Activated T-cell treated with anti-CD3 and anti-CD28 coated beads, Interleukin-2, amount 50 U/mL, for 24 hours (primary cell): Measurements from ENCODE around the gene CAMSAP3.

Experiments used
- DNase-seq: peaks from one replicate; pipeline ENCODE4 v3.0.0-alpha.2; 2020
- H3K27ac Mint-ChIP-seq: 2 replicates; pipeline ENCODE4 v1.8.0; 2020; ENCODE audit warnings: mild to moderate bottlenecking, mixed read lengths
- H3K27me3 Mint-ChIP-seq: 2 replicates; pipeline ENCODE4 v1.8.0; 2020; ENCODE audit warnings: mixed read lengths
- H3K36me3 Mint-ChIP-seq: 2 replicates; pipeline ENCODE4 v1.8.0; 2020; ENCODE audit warnings: low read depth, mixed read lengths
- H3K4me1 Mint-ChIP-seq: 2 replicates; pipeline ENCODE4 v1.8.0; 2020; ENCODE audit warnings: low read depth, mixed read lengths
- H3K4me3 Mint-ChIP-seq: 2 replicates; pipeline ENCODE4 v1.8.0; 2020; ENCODE audit warnings: mild to moderate bottlenecking, moderate library complexity, mixed read lengths
- H3K9me3 Mint-ChIP-seq: 2 replicates; pipeline ENCODE4 v1.8.0; 2020; ENCODE audit warnings: mixed read lengths

CAMSAP3 gene

GRCh38 chr19:7629347-7630054 is 33.8 kb downstream of the CAMSAP3 start, which contains the start of the genes PET100 and XAB2:
PET100 (plus strand) TSS chr19:7629793; CDS start chr19:7629834, 41 bp downstream.
XAB2 (minus strand) TSS chr19:7629545; CDS start chr19:7629527, 18 bp downstream.
- DNase-seq = peak; percentile 93
- H3K36me3 Mint-ChIP-seq = peaks cover 67% of the 10 kb centered on the region
- no peaks in the 10 kb centered on the region for H3K27me3 Mint-ChIP-seq
- peaks cover 38% of the 10 kb centered on the region for H3K4me1 Mint-ChIP-seq
- H3K27ac Mint-ChIP-seq = peak within 1 kb of the TSS; percentile 99
- H3K4me3 Mint-ChIP-seq = peak within 1 kb of the TSS; percentile 98
- no peaks in the 10 kb centered on the region for H3K9me3 Mint-ChIP-seq

DNA sequence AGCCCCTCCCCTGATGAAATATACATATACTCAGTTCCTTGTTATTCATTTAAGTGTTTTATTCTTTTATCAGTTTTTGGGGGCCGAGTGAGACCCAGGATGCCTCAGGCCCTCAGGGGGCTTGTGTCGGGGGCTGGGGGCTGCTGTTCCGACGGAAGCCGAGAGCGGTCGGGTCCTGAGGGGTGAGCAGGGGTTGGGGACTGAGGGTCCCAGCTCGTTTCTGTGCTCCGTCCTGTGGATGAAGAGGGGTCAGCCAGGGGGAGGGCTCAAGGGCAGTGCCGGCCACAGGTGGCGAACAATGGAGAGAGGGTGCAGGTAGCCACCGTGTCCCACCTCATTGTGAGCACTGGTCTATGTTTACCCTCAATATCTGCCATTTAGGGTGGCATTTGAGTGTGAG is 35.9 kb downstream of the CAMSAP3 start:
- peaks cover 52% of the 10 kb centered on the region for H3K36me3 Mint-ChIP-seq
- no peaks in the 10 kb centered on the region for H3K27me3 Mint-ChIP-seq
- no peak overlapping the region for H3K27ac Mint-ChIP-seq
- peaks cover 47% of the 10 kb centered on the region for H3K4me1 Mint-ChIP-seq
- peak overlapping the region; percentile 8 for H3K4me3 Mint-ChIP-seq
- H3K9me3 Mint-ChIP-seq = no peaks in the 10 kb centered on the region
- DNase-seq = no peak

DNA sequence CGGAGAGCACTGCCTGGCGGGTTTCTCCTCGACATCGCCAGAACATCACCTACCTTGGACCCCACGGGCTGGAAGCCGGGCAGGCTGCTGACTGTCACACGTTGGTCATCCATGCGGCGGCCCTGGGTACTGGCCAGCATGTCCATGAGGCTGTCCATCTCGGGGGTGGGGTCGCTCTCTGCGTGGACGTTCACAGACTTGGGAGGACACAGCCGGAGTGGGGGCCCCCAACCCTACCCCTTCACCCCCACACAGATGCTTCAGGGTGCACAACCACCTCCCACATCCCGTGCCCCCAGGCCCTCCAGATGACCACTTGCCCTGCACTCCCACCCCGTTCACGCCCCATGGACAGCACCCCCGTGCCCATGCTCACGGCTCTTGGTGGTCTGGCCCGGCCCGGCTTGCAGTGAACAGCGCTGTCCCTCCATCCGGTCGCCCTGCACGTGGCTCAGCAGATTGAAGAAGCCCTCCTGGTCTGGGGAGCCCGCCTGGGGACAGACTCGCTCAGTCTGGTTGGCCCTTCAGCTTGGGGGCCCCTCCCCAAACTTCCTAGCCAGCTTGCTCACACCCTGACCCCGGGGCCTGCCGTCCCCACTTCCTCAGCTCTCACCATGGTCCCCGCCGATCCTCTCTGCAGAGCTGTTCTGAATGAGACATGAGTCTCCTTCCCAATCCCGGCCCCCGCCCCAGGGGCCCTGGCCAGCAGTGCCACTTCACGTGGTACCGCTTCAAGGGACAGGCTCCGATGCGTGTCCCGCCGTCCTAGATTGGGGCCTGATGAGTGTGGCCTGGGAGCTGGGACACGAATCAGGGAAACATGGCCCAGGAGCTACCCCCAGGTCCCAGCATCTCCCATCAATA is 36.9 kb downstream of the CAMSAP3 start:
- Mint-ChIP-seq H3K4me3 (no peak overlapping the region), H3K4me1 (peaks cover 43% of the 10 kb centered on the region), H3K27me3 (no peaks in the 10 kb centered on the region), H3K27ac (peak overlapping the region; percentile 52), H3K36me3 (peaks cover 44% of the 10 kb centered on the region), H3K9me3 (no peaks in the 10 kb centered on the region)
- no peak for DNase-seq

DNA sequence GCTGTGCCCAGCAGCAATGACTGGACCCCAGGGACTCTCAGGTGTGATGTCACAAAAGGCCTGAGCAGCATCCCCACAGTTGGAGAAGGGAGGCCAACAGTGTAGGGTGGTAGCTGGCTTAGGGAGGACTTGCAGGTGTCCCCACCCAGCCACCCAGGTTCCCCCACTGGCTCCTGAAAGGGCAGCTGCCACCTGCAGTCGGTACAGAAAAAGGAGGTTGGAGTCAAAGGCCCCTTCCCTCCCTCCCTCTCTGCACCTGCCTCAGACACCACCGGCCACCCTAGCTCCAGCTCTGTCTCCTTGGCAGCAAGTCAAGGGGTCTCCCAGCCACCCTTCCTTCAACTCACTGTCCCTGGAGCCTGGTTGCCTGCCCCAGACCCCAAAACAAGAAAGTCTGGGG is 38.0 kb downstream of the CAMSAP3 start, which contains the start of gene PCP2:
Gene PCP2 (minus strand): TSS at position 22 of the 400 bp plus-strand sequence. CDS start 262 bp downstream, outside the sequence.
- Mint-ChIP-seq H3K4me3 (no peak within 1 kb of the TSS), H3K36me3 (peaks cover 37% of the 10 kb centered on the region), H3K27ac (peak within 1 kb of the TSS; percentile 52), H3K27me3 (no peaks in the 10 kb centered on the region), H3K9me3 (no peaks in the 10 kb centered on the region), H3K4me1 (peaks cover 39% of the 10 kb centered on the region)
- no peak for DNase-seq

- Mint-ChIP-seq H3K9me3 (no peaks in the 10 kb centered on the region), H3K36me3 (peaks cover 40% of the 10 kb centered on the region), H3K4me1 (peaks cover 38% of the 10 kb centered on the region), H3K27ac (no peak overlapping the region), H3K4me3 (peak overlapping the region; percentile 85), H3K27me3 (no peaks in the 10 kb centered on the region)
- DNase-seq = no peak
Measured at GRCh38 chr19:7635670-7636069, 40.0 kb downstream of the CAMSAP3 start.

DNA sequence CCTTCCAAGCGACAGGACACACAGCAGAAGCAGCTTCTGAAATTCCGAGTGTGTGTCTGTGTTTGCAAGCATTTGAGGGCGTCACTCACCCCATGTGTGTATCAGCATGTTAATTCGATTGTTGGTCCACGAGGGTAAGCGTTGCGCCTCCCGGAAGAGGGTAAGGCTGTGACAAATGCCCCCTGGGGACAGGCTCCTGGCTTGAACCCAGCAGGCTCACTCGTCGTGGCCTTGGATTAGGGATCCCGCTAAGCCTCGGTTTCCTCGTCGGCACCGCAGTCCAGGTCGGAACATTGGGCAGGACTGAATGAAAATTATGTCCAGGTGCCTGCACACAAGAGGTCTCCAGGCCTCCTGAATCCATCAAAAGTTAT is 40.6 kb downstream of the CAMSAP3 start:
- Mint-ChIP-seq H3K27ac (peak overlapping the region; percentile 92), H3K36me3 (peaks cover 41% of the 10 kb centered on the region), H3K4me1 (peaks cover 34% of the 10 kb centered on the region), H3K9me3 (no peaks in the 10 kb centered on the region), H3K27me3 (no peaks in the 10 kb centered on the region), H3K4me3 (peak overlapping the region; percentile 85)
- DNase-seq = no peak

GRCh38 chr19:7636691-7637373 is 41.2 kb downstream of the CAMSAP3 start, which contains the start of gene STXBP2:
STXBP2 (plus strand) TSS chr19:7637110; CDS start chr19:7637150, 40 bp downstream.
- Mint-ChIP-seq H3K4me3 (peak within 1 kb of the TSS; percentile 85), H3K27ac (peak within 1 kb of the TSS; percentile 92), H3K27me3 (no peaks in the 10 kb centered on the region), H3K4me1 (peaks cover 34% of the 10 kb centered on the region), H3K9me3 (no peaks in the 10 kb centered on the region), H3K36me3 (peaks cover 38% of the 10 kb centered on the region)
- peak; percentile 97 for DNase-seq

DNA sequence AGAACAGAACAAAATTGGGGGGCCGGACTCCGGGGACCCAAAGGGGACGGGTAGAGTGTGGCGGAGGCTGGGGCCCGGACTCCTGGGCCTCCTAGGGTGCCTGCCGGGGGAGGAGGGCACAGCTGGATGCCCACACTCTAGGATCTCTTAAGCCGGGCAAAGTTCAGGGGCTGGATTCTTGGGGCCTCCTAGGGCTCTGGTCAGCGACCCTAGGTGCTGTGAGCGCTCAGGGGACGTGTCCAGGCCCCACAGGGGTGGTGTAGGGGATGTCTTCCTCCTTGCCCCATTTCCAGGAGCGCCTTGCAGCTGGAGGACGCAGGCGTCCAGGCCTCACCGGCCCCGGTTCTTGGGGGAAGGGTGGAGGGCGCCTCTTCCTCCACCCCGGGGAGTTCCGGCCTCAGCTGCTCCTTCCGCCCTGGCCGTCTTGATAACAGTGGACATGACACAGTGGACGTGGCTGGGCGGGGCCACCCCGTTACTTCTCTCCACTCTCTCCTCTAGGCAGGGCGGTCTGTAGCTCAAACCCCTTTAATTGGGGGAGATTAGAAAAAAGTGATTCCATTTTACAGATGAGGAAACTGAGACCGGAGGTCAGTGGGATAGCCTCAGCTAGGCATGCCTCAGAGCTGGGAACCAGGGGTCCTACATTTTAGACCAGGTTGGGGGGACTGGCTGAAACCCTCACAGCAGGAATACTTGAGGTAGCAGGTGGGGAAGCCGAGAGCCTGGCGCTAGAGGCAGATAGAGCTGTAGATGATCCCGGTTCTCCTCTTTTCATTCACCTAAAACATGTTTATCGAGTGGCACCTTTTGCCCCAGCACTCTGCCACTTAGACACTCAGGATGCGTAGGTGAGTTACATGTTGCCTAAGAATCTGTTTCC is 42.0 kb downstream of the CAMSAP3 start:
- Mint-ChIP-seq H3K27me3 (no peaks in the 10 kb centered on the region), H3K27ac (peak overlapping the region; percentile 92), H3K36me3 (peaks cover 31% of the 10 kb centered on the region), H3K4me1 (peaks cover 34% of the 10 kb centered on the region), H3K4me3 (peak overlapping the region; percentile 85), H3K9me3 (no peaks in the 10 kb centered on the region)
- no peak for DNase-seq

- peaks cover 27% of the 10 kb centered on the region for H3K36me3 Mint-ChIP-seq
- H3K4me1 Mint-ChIP-seq = peaks cover 34% of the 10 kb centered on the region
- H3K27ac Mint-ChIP-seq = no peak overlapping the region
- no peaks in the 10 kb centered on the region for H3K9me3 Mint-ChIP-seq
- H3K4me3 Mint-ChIP-seq = peak overlapping the region; percentile 21
- no peaks in the 10 kb centered on the region for H3K27me3 Mint-ChIP-seq
- no peak for DNase-seq
Measured at GRCh38 chr19:7638802-7639465, 43.3 kb downstream of the CAMSAP3 start.

GRCh38 chr19:7639863-7640348 is 44.2 kb downstream of the CAMSAP3 start:
- Mint-ChIP-seq H3K36me3 (peaks cover 35% of the 10 kb centered on the region), H3K27me3 (no peaks in the 10 kb centered on the region), H3K4me1 (peaks cover 32% of the 10 kb centered on the region), H3K27ac (no peak overlapping the region), H3K9me3 (no peaks in the 10 kb centered on the region), H3K4me3 (no peak overlapping the region)
- no peak for DNase-seq

DNA sequence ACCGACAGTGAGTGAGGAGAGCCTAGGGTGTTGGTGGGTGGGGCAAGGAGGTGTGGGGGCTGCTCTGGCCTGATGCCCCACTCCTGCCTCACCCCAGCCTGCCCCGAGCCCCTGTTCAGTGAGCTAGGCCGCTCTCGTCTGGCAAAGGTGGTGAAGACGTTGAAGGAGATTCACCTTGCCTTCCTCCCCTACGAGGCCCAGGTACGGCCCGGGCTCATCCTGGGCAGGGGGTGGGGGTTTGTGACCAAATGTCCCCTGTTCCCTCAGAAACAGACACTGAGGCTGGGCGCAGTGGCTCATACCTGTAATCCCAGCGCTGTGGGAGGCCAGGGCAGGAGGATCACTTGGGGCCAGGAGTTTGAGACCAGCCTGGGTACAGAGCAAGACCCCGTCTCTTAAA is 45.1 kb downstream of the CAMSAP3 start:
- Mint-ChIP-seq H3K4me1 (peaks cover 29% of the 10 kb centered on the region), H3K4me3 (no peak overlapping the region), H3K27ac (no peak overlapping the region), H3K36me3 (peaks cover 42% of the 10 kb centered on the region), H3K9me3 (no peaks in the 10 kb centered on the region), H3K27me3 (no peaks in the 10 kb centered on the region)
- DNase-seq = no peak

DNA sequence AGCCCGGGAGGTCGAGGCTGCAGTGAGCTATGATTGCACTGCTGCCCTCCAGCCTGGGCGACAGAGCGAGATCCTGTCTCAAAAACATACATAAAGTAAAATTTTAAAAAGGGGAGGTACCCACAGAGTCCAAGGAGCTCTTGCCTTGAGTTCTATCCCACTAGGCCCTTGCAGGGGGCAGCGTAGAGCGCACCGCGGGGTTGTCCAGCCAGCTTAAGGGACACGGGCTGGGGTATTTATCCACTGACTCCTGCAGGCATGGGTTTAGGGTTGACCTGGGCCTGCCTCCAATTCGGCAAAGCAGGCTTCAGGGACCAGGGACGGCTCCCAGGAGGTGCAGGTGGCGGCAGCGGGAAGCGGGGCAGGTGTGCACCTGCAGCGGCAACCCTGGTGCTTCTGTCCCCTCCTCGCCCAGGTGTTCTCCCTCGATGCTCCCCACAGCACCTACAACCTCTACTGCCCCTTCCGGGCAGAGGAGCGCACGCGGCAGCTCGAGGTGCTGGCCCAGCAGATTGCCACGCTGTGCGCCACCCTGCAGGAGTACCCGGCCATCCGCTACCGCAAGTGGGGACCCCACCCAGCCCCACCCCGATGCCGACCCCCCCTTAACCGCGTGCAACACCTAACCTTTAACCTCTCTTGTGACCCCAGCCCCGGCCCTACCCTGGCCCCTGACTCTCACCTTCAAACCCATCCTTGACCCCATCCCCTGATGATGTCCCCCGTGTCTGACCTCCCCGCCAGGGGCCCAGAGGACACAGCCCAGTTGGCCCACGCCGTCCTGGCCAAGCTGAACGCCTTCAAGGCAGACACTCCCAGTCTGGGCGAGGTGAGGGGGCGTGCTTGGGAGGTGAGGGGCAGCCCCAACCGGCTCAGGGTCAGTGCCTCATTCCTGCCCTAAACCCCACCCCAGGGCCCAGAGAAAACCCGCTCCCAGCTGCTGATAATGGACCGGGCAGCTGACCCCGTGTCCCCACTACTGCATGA is 45.9 kb downstream of the CAMSAP3 start:
- Mint-ChIP-seq H3K27ac (no peak overlapping the region), H3K9me3 (no peaks in the 10 kb centered on the region), H3K27me3 (no peaks in the 10 kb centered on the region), H3K4me3 (no peak overlapping the region), H3K36me3 (peaks cover 47% of the 10 kb centered on the region), H3K4me1 (peaks cover 23% of the 10 kb centered on the region)
- no peak for DNase-seq
